H9 (cell line): Measurements from ENCODE around the gene SEC23A. TPM values are rescaled to one million over a fixed set of nuclear protein-coding genes. Genes with fewer than 3 reads are reported as not detected.

ENCODE experiments used
- DNase-seq: peaks from one replicate; pipeline ENCODE4 v3.0.0-alpha.2; 2017
- H2AFZ ChIP-seq: one replicate; pipeline ENCODE4 v1.6.1; 2013; ENCODE audit warnings: mild to moderate bottlenecking, low read length, control low read depth, moderate library complexity
- H2AK5ac ChIP-seq: 2 replicates; pipeline ENCODE4 v1.6.1; 2013; ENCODE audit warnings: low read length, control low read depth, mixed read lengths; ENCODE audit not compliant: insufficient read length
- H2BK120ac ChIP-seq: one replicate; pipeline ENCODE4 v1.6.1; 2013; ENCODE audit warnings: low read depth, mild to moderate bottlenecking, low read length, control low read depth, inconsistent platforms; ENCODE audit not compliant: poor library complexity, severe bottlenecking
- H2BK12ac ChIP-seq: 2 replicates; pipeline ENCODE4 v1.6.1; 2013; ENCODE audit warnings: low read length, control low read depth, mixed read lengths, low read depth; ENCODE audit not compliant: insufficient read length
- H2BK15ac ChIP-seq: 2 replicates; pipeline ENCODE4 v1.6.1; 2013; ENCODE audit warnings: low read depth, low read length, control low read depth
- H2BK20ac ChIP-seq: one replicate; pipeline ENCODE4 v1.6.1; 2013; ENCODE audit warnings: low read depth, mild to moderate bottlenecking, low read length, control low read depth, inconsistent platforms; ENCODE audit not compliant: poor library complexity, severe bottlenecking
- H2BK5ac ChIP-seq: 2 replicates; pipeline ENCODE4 v1.6.1; 2013; ENCODE audit warnings: low read length, control low read depth, mixed read lengths; ENCODE audit not compliant: insufficient read length
- H3K14ac ChIP-seq: 2 replicates; pipeline ENCODE4 v1.6.1; 2013; ENCODE audit warnings: low read length, control low read depth; ENCODE audit not compliant: insufficient read depth
- H3K18ac ChIP-seq: 2 replicates; pipeline ENCODE4 v1.6.1; 2013; ENCODE audit warnings: low read depth, mild to moderate bottlenecking, mixed read lengths, low read length, control low read depth; ENCODE audit not compliant: insufficient read length
- H3K23ac ChIP-seq: 2 replicates; pipeline ENCODE4 v1.6.1; 2013; ENCODE audit warnings: low read length, control low read depth, mixed read lengths, low read depth; ENCODE audit not compliant: insufficient read length
- H3K23me2 ChIP-seq: 2 replicates; pipeline ENCODE4 v1.6.1; 2013; ENCODE audit warnings: low read depth, mild to moderate bottlenecking, mixed read lengths, low read length, control low read depth; ENCODE audit not compliant: insufficient read length, poor library complexity, severe bottlenecking
- H3K27ac ChIP-seq: 2 replicates; pipeline ENCODE4 v1.5.1; 2013; ENCODE audit warnings: low read length, control low read depth, mixed read lengths, low read depth; ENCODE audit not compliant: insufficient read length
- H3K27me3 ChIP-seq: 2 replicates; pipeline ENCODE4 v1.6.1; 2013; ENCODE audit warnings: low read length, control low read depth, inconsistent platforms; ENCODE audit not compliant: insufficient read depth
- H3K4ac ChIP-seq: 2 replicates; pipeline ENCODE4 v1.6.1; 2013; ENCODE audit warnings: low read depth, mild to moderate bottlenecking, control low read depth, inconsistent platforms, low read length, moderate library complexity
- H3K4me1 ChIP-seq: 2 replicates; pipeline ENCODE4 v1.6.1; 2013; ENCODE audit warnings: low read length, control low read depth, inconsistent platforms; ENCODE audit not compliant: insufficient read depth
- H3K4me2 ChIP-seq: 2 replicates; pipeline ENCODE4 v1.6.1; 2013; ENCODE audit warnings: low read length, control low read depth, mixed read lengths; ENCODE audit not compliant: insufficient read length, insufficient read depth
- H3K56ac ChIP-seq: 2 replicates; pipeline ENCODE4 v1.6.1; 2013; ENCODE audit warnings: low read depth, mild to moderate bottlenecking, mixed read lengths, low read length, control low read depth; ENCODE audit not compliant: insufficient read length
- H3K79me1 ChIP-seq: 2 replicates; pipeline ENCODE4 v1.6.1; 2013; ENCODE audit warnings: low read depth, mild to moderate bottlenecking, moderate library complexity, low read length, control low read depth, inconsistent platforms; ENCODE audit not compliant: insufficient read depth, poor library complexity, severe bottlenecking
- H3K79me2 ChIP-seq: 2 replicates; pipeline ENCODE4 v1.6.1; 2013; ENCODE audit warnings: low read length, control low read depth, inconsistent platforms; ENCODE audit not compliant: insufficient read depth
- H3K9ac ChIP-seq: 2 replicates; pipeline ENCODE4 v1.6.1; 2013; ENCODE audit warnings: low read length, control low read depth, mixed read lengths; ENCODE audit not compliant: insufficient read length; ENCODE audit errors: extremely low read depth
- H3K9me3 ChIP-seq: one replicate; pipeline ENCODE4 v1.6.1; 2013; ENCODE audit warnings: low read depth, low read length, inconsistent platforms; ENCODE audit not compliant: control insufficient read depth
- H3T11ph ChIP-seq: one replicate; pipeline ENCODE4 v1.6.1; 2013; ENCODE audit warnings: mild to moderate bottlenecking, low read length, control low read depth, inconsistent platforms
- H4K20me1 ChIP-seq: one replicate; pipeline ENCODE4 v1.6.1; 2013; ENCODE audit not compliant: control insufficient read depth, insufficient read length, insufficient read depth
- H4K5ac ChIP-seq: 2 replicates; pipeline ENCODE4 v1.6.1; 2013; ENCODE audit warnings: low read depth, mild to moderate bottlenecking, mixed read lengths, low read length, control low read depth; ENCODE audit not compliant: insufficient read length
- H4K8ac ChIP-seq: replicated peaks from 2 replicates; pipeline ENCODE4 v1.6.1; 2013; ENCODE audit warnings: low read length, control low read depth, mixed read lengths, low read depth; ENCODE audit not compliant: insufficient read length
- H4K91ac ChIP-seq: 2 replicates; pipeline ENCODE4 v1.6.1; 2013; ENCODE audit warnings: low read depth, mild to moderate bottlenecking, moderate library complexity, mixed read lengths, low read length, control low read depth; ENCODE audit not compliant: insufficient read length
- H3K27ac Mint-ChIP-seq, 3 experiments: 2 replicates in 2 of 3; 3 replicates in 1 of 3; pipeline ENCODE4 v1.8.0; 2020 to 2021; ENCODE audit warnings: mixed read lengths in 3 of 3, mild to moderate bottlenecking in 1 of 3, moderate library complexity in 1 of 3
- H3K27me3 Mint-ChIP-seq: 2 replicates; pipeline ENCODE4 v1.8.0; 2021; ENCODE audit warnings: low read depth, mild to moderate bottlenecking, moderate library complexity, mixed read lengths
- H3K36me3 Mint-ChIP-seq, 3 experiments: 2 replicates in 2 of 3; 3 replicates in 1 of 3; pipeline ENCODE4 v1.8.0; 2020 to 2021; ENCODE audit warnings: low read depth in 3 of 3, mixed read lengths in 3 of 3; ENCODE audit not compliant: insufficient read depth in 1 of 3
- H3K4me1 Mint-ChIP-seq, 2 experiments: 2 replicates each; pipeline ENCODE4 v1.8.0; 2020; ENCODE audit warnings: mixed read lengths in 2 of 2
- H3K4me3 Mint-ChIP-seq, 2 experiments: 2 replicates in 1 of 2; 3 replicates in 1 of 2; pipeline ENCODE4 v1.8.0; 2020 to 2021; ENCODE audit warnings: mild to moderate bottlenecking in 2 of 2, mixed read lengths in 2 of 2, moderate library complexity in 1 of 2
- H3K9me3 Mint-ChIP-seq, 2 experiments: 2 replicates in 1 of 2; 3 replicates in 1 of 2; pipeline ENCODE4 v1.8.0; 2020; ENCODE audit warnings: mild to moderate bottlenecking in 2 of 2, mixed read lengths in 2 of 2, moderate library complexity in 1 of 2
- CTCF ChIP-seq: fragments of 200-600 bp; sonication (generic); conservative IDR thresholded peaks from 3 replicates; pipeline ENCODE4 v1.8.0; 2021; ENCODE audit warnings: antibody characterized with exemption, mild to moderate bottlenecking
- WGBS: extraction: QIAGEN DNeasy Blood & Tissue Kit; methylation state at CpG from one replicate; pipeline ENCODE4 v1.1.7; 2013; ENCODE audit warnings: missing lambda C conversion rate, low lambda C conversion rate, mixed read lengths; ENCODE audit not compliant: insufficient read length; ENCODE audit errors: extremely low coverage; 5-methylcytosine and 5-hydroxymethylcytosine counted together
- total RNA-seq: library from RNA; stranded (reverse); gene quantifications from 2 replicates; pipeline ENCODE4 v1.2.1, GENCODE V29; 2021

The SEC23A gene
- total RNA-seq, 1 experiment from 2014 or later = 55.3 TPM

- no CpG with 5 or more reads among the region's 4 CpGs for WGBS
- no peaks in the 10 kb centered on the region for H3K9me3 ChIP-seq
- no peak overlapping the region for H4K91ac ChIP-seq
- H4K20me1 ChIP-seq = no peaks in the 10 kb centered on the region
- no peaks in the 10 kb centered on the region for H3K23me2 ChIP-seq
- H3K4me1 ChIP-seq = no peaks in the 10 kb centered on the region
- no peaks in the 10 kb centered on the region for H3K79me2 ChIP-seq
- H2BK20ac ChIP-seq = no peak overlapping the region
- H4K8ac ChIP-seq = no peak overlapping the region
- H3K23ac ChIP-seq = no peak overlapping the region
- H3K9me3 Mint-ChIP-seq = no peaks in the 10 kb centered on the region
- no peak for TF ChIP-seq CTCF
- H2BK120ac ChIP-seq = no peak overlapping the region
- H2AK5ac ChIP-seq = no peak overlapping the region
- no peak for DNase-seq
- H3K4me3 Mint-ChIP-seq = no peak overlapping the region
- H3K4ac ChIP-seq = no peak overlapping the region
- peaks cover 36 to 78% (median 68%) of the 10 kb centered on the region in 3 experiments for H3K36me3 Mint-ChIP-seq
- no peak overlapping the region for H2BK5ac ChIP-seq
- H3K27ac Mint-ChIP-seq = no peak overlapping the region
- H3K27me3 Mint-ChIP-seq = no peaks in the 10 kb centered on the region
- H3K4me2 ChIP-seq = no peak overlapping the region
- H3K27me3 ChIP-seq = no peaks in the 10 kb centered on the region
- H2BK12ac ChIP-seq = no peak overlapping the region
- H3K79me1 ChIP-seq = no peaks in the 10 kb centered on the region
- no peak overlapping the region for H3K14ac ChIP-seq
- H2BK15ac ChIP-seq = no peak overlapping the region
- H3K18ac ChIP-seq = no peak overlapping the region
- no peak overlapping the region for H3K9ac ChIP-seq
- no peak overlapping the region for H3K56ac ChIP-seq
- no peak overlapping the region for H3K27ac ChIP-seq
- no peak overlapping the region for H4K5ac ChIP-seq
- H2AFZ ChIP-seq = no peak overlapping the region
- no peak overlapping the region for H3T11ph ChIP-seq
- no peaks in the 10 kb centered on the region for H3K4me1 Mint-ChIP-seq
Observed at GRCh38 chr14:39090548-39091111, 12.4 kb downstream of the SEC23A start.
